Loucy (cell line): ENCODE results near the gene ADARB1.

Experiments
- EZH2phosphoT487 ChIP-seq: fragments of 200-600 bp; IDR thresholded peaks from 2 replicates; pipeline ENCODE4 v1.6.1; 2018; ENCODE audit warnings: antibody characterized with exemption, mild to moderate bottlenecking, moderate library complexity, borderline replicate concordance
- TF ChIP-seq, protein P1 (sequence below): fragments of 200-600 bp; sonication (generic); conservative IDR thresholded peaks from 2 replicates; pipeline ENCODE4 v1.5.1; 2014; ENCODE audit warnings: mild to moderate bottlenecking, antibody characterized with exemption, low read length

DNA sequence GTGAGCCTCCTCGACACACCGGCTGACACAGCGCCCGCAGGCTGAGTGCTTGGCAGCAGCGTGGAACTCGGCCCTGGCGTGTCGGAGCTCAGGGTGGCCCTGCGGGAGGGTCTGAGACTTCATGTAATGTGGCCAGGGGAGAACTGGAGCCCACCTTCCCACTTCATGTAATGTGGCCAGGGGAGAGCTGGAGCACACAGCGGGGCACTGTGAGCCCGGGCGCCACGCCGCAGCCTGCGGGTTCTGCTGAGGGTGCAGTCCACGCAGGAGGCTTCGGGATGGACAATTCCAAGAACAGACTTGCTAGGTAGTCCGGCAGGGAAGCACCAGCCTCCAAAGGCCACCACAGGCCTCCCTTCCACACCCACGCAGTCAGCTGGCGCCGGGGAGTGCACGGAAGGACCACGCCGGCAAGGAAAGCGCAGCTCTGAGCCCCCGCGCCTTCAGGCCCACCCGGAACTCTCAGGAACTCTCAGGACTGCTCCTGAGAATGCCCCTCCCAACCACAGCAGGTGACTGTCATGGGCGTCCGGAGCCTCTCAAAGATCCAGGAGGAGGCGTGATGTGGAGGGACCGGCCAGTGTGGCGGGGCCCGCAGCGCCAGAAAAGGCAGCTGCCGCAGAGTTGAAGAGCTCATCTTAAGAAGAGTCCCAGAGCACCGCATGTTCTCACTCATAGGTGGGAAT is 19.3 kb upstream of the ADARB1 start:
- no peak for TF ChIP-seq EZH2phosphoT487
- TF ChIP-seq, protein P1, sequence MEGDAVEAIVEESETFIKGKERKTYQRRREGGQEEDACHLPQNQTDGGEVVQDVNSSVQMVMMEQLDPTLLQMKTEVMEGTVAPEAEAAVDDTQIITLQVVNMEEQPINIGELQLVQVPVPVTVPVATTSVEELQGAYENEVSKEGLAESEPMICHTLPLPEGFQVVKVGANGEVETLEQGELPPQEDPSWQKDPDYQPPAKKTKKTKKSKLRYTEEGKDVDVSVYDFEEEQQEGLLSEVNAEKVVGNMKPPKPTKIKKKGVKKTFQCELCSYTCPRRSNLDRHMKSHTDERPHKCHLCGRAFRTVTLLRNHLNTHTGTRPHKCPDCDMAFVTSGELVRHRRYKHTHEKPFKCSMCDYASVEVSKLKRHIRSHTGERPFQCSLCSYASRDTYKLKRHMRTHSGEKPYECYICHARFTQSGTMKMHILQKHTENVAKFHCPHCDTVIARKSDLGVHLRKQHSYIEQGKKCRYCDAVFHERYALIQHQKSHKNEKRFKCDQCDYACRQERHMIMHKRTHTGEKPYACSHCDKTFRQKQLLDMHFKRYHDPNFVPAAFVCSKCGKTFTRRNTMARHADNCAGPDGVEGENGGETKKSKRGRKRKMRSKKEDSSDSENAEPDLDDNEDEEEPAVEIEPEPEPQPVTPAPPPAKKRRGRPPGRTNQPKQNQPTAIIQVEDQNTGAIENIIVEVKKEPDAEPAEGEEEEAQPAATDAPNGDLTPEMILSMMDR = no peak
